ENCODE results near the gene NR1H2.

The NR1H2 gene

DNA sequence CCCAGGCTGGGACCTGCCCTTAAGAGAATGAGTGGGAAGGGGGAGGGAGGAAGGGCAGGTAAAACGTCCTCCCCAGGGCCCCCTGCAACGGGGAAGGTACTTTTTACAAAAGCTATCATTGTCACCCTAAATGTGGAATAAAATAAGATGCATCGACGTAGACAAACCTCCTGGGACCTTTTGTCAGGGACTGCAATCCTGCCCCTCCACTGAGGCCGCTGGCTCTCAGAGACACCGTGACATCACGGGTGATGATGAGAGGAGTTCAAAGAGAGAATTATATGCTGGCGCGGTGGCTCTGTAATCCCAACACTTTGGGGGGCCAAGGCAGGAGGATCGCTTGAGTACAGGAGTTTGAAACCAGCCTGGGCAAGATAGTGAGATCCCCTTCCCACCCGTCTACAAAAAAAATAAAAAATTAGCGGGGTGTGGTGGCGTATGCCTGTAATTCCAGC is 54.7 kb downstream of the NR1H2 start:
- no peak for TF ChIP-seq ZNF274 (IDR thresholded peaks at IDR 0.05; ENCODE audit: low read depth, low read length)
- peaks cover 5% of the 10 kb centered on the region for H3K4me1 ChIP-seq (ENCODE audit: insufficient read depth, insufficient read length)
- H3K9me3 ChIP-seq (ENCODE audit: insufficient read depth, low read length) = no peaks in the 10 kb centered on the region
- no peak for DNase-seq (ENCODE audit: low read depth, low spot score)
- H3K36me3 ChIP-seq (ENCODE audit: insufficient read depth, insufficient read length, low read length) = no peaks in the 10 kb centered on the region
- peak overlapping the region; percentile 56 for H3K9ac ChIP-seq (ENCODE audit: insufficient read length, low read depth)
- H3K4me3 ChIP-seq (ENCODE audit: insufficient read length, low read depth) = peak overlapping the region; percentile 45
- H3K27me3 ChIP-seq (ENCODE audit: insufficient read depth, insufficient read length) = no peaks in the 10 kb centered on the region

DNA sequence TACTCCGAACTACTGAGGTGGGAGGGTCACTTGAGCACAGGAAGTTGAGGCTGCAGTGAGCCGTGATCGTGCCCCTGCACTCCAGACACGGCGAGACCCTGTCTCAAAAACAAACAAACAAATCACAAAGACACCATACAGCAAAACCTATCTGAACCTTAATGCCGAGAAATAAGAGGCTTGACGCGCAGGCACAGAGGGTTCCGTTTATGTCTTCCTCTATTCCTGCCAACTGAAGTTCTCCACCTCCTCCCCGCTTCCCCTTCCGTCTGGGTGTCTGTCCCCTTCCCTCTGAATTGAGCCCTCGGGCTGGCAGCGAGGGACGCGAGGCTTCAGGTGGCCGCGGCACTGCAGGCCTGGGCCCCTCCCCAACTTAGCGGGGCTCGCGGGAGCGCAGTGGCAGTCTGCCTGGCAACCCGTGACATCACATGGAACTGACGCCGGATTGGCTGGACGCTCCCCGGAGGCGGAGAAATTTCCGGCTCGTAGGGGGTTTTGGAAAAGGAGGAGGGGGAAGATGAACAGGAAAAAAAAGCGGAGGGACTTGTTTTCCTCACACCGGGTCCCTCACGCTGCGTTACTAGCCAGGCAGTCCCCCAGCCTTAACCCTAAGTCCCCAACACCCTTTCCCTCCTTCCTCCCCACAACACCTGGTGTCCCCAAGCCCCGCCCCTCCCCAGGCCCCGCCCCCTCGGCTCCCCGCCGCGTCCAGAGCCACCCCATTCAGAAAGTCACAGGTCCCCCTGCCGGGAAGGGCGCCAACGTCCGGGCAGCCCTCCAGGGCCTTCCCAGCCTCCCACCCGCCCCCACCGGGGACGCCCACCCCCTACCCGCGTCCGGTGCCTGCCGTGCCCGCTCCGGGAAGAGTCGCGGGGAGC is 55.3 kb downstream of the NR1H2 start:
- H3K4me3 ChIP-seq (ENCODE audit: insufficient read length, low read depth) = peak overlapping the region; percentile 47
- H3K9me3 ChIP-seq (ENCODE audit: insufficient read depth, low read length) = no peaks in the 10 kb centered on the region
- peak overlapping the region; percentile 74 for H3K9ac ChIP-seq (ENCODE audit: insufficient read length, low read depth)
- TF ChIP-seq ZNF274 (IDR thresholded peaks at IDR 0.05; ENCODE audit: low read depth, low read length) (no peak), SUZ12 (IDR thresholded peaks at IDR 0.05; ENCODE audit: extremely low read depth, insufficient read depth, insufficient read length) (no peak), YY1 (IDR thresholded peaks at IDR 0.05; ENCODE audit: insufficient read depth, insufficient read length) (no peak)
- peak; percentile 56 for DNase-seq (ENCODE audit: low read depth, low spot score)
- no peaks in the 10 kb centered on the region for H3K36me3 ChIP-seq (ENCODE audit: insufficient read depth, insufficient read length, low read length)
- no peaks in the 10 kb centered on the region for H3K27me3 ChIP-seq (ENCODE audit: insufficient read depth, insufficient read length)
- H3K4me1 ChIP-seq (ENCODE audit: insufficient read depth, insufficient read length) = peaks cover 7% of the 10 kb centered on the region

DNA sequence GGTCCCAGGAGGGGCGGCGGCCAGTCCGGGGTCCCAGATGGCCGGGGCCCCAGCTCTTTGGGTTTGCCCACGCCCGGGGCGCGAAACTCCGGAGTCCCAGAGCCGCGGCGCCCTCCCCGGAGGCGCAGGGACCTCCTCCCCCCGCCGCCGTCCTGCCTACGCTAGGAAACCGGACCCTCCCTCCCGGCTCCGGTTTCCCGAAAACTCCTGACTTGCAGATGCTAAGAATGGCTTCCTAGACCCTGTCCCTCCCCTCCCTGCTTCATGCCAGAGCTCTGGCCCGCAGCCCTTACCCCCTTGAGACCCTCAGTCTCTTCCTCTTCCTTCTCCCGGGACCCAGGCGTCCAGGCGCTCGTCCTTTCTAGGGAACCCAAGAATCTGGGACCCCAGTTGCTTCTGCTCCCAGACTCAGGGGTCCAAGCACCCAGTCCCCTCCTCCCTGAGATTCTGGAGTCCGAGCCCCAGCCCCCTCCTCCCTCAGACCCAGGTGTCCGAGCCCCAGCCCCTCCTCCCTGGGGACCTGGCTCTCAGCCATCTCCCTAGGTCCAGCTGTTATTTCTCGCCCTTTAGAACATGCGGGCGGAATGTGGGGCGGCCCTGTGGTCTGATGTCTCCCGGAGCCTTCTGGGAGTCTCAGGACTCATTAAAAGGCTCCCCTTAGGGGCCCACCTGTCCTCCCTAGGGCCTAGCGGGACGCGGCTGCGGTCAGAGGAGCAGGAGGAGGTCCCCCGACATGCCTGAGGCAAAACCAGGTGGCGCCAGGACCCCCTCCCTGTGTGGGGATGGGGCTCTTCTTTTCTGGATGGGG is 56.2 kb downstream of the NR1H2 start, which contains the start of gene MYBPC2:
Gene MYBPC2, plus strand, starts transcription at position 672 of the 808 bp plus-strand sequence. Its CDS starts 62 bp downstream, at position 734.
- Histone ChIP-seq H3K9me3 (ENCODE audit: insufficient read depth, low read length) (no peaks in the 10 kb centered on the region), H3K27me3 (ENCODE audit: insufficient read depth, insufficient read length) (no peaks in the 10 kb centered on the region), H3K4me3 (ENCODE audit: insufficient read length, low read depth) (peak within 1 kb of the TSS; percentile 47), H3K9ac (ENCODE audit: insufficient read length, low read depth) (peak within 1 kb of the TSS; percentile 74), H3K36me3 (ENCODE audit: insufficient read depth, insufficient read length, low read length) (no peaks in the 10 kb centered on the region), H3K4me1 (ENCODE audit: insufficient read depth, insufficient read length) (peaks cover 7% of the 10 kb centered on the region)
- TF ChIP-seq SUZ12 (IDR thresholded peaks at IDR 0.05; ENCODE audit: extremely low read depth, insufficient read depth, insufficient read length) = no peak
- TF ChIP-seq YY1 (IDR thresholded peaks at IDR 0.05; ENCODE audit: insufficient read depth, insufficient read length) = no peak
- no peak for TF ChIP-seq ZNF274 (IDR thresholded peaks at IDR 0.05; ENCODE audit: low read depth, low read length)
- no peak for DNase-seq (ENCODE audit: low read depth, low spot score)

All from NT2/D1 (cell line).